Measurements from ENCODE around the gene ERCC8. TPM values are rescaled to one million over a fixed set of nuclear protein-coding genes. Genes with fewer than 3 reads are reported as not detected.

Gene ERCC8
- total and polyA plus RNA-seq, 10 of the 15 experiments (the other 5 are each of a cell fraction or from before 2014, with no cell fraction given): 10.4 to 31.2 (median 16.4) TPM

- TF ChIP-seq, protein P1, sequence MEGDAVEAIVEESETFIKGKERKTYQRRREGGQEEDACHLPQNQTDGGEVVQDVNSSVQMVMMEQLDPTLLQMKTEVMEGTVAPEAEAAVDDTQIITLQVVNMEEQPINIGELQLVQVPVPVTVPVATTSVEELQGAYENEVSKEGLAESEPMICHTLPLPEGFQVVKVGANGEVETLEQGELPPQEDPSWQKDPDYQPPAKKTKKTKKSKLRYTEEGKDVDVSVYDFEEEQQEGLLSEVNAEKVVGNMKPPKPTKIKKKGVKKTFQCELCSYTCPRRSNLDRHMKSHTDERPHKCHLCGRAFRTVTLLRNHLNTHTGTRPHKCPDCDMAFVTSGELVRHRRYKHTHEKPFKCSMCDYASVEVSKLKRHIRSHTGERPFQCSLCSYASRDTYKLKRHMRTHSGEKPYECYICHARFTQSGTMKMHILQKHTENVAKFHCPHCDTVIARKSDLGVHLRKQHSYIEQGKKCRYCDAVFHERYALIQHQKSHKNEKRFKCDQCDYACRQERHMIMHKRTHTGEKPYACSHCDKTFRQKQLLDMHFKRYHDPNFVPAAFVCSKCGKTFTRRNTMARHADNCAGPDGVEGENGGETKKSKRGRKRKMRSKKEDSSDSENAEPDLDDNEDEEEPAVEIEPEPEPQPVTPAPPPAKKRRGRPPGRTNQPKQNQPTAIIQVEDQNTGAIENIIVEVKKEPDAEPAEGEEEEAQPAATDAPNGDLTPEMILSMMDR (IDR thresholded peaks at IDR 0.05 in 2 of 3, conservative IDR thresholded peaks at IDR 0.05 in 1 of 3; ENCODE audit: control insufficient read depth in 2 of 3, extremely low read depth in 1 of 3, insufficient read depth in 1 of 3, low read depth in 3 of 3, low read length in 3 of 3): no peak
- TF ChIP-seq RAD51 (IDR thresholded peaks at IDR 0.05) (no peak; the same call in 1 of the 2 replicates), FOS (IDR thresholded peaks at IDR 0.05; ENCODE audit: borderline replicate concordance, extremely low read depth, insufficient read length) (no peak), SMAD5 (IDR thresholded peaks at IDR 0.05; ENCODE audit: low read depth) (no peak), KAT2A (conservative IDR thresholded peaks at IDR 0.05; ENCODE audit: control insufficient read depth, low read depth, low read length) (no peak), HDAC2 (IDR thresholded peaks at IDR 0.05) (no peak), MAX (IDR thresholded peaks at IDR 0.05; ENCODE audit: low read depth, low read length) (no peak), EP300 (IDR thresholded peaks at IDR 0.05; ENCODE audit: borderline replicate concordance in 1 of 2, control insufficient read depth in 1 of 2, low read depth in 2 of 2, low read length in 2 of 2) (peak; percentile 59 to 94; a peak in 3 of 4 replicates), CHD2 (IDR thresholded peaks at IDR 0.05; ENCODE audit: borderline replicate concordance, low read depth, low read length) (peak; percentile 26; the same call in 1 of the 2 replicates), MEF2A (IDR thresholded peaks at IDR 0.05; ENCODE audit: insufficient read depth, low read depth, low read length) (peak; percentile 82; the same call in 1 of the 2 replicates), JUND (IDR thresholded peaks at IDR 0.05; ENCODE audit: low read depth, low read length) (peak; percentile 93), RCOR1 (conservative IDR thresholded peaks at IDR 0.05; ENCODE audit: low read depth, low read length) (0 out of 2 replicates have a peak, but pooled peaks have one; percentile 63), RUNX3 (IDR thresholded peaks at IDR 0.05; ENCODE audit: low read length) (peak; percentile 66), PKNOX1 (IDR thresholded peaks at IDR 0.05) (peak; percentile 57), TBL1XR1 (IDR thresholded peaks at IDR 0.05; ENCODE audit: low read depth, low read length) (peak; percentile 64; the same call in 1 of the 2 replicates), PAX8 (IDR thresholded peaks at IDR 0.05) (no peak), NR2F1 (conservative IDR thresholded peaks at IDR 0.05) (peak; percentile 57), BHLHE40 (IDR thresholded peaks at IDR 0.05; ENCODE audit: borderline replicate concordance in 1 of 2, low read depth in 2 of 2, low read length in 1 of 2) (no peak; a peak in 1 of 4 replicates), NFIC (IDR thresholded peaks at IDR 0.05; ENCODE audit: low read depth, low read length) (peak; percentile 88), CBX5 (IDR thresholded peaks at IDR 0.05; ENCODE audit: low read depth) (0 out of 2 replicates have a peak, but pooled peaks have one; percentile 43)
- TF ChIP-seq, protein P2, sequence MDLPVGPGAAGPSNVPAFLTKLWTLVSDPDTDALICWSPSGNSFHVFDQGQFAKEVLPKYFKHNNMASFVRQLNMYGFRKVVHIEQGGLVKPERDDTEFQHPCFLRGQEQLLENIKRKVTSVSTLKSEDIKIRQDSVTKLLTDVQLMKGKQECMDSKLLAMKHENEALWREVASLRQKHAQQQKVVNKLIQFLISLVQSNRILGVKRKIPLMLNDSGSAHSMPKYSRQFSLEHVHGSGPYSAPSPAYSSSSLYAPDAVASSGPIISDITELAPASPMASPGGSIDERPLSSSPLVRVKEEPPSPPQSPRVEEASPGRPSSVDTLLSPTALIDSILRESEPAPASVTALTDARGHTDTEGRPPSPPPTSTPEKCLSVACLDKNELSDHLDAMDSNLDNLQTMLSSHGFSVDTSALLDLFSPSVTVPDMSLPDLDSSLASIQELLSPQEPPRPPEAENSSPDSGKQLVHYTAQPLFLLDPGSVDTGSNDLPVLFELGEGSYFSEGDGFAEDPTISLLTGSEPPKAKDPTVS (IDR thresholded peaks at IDR 0.05; ENCODE audit: low read depth, low read length): no peak
- TF ChIP-seq, protein P3, sequence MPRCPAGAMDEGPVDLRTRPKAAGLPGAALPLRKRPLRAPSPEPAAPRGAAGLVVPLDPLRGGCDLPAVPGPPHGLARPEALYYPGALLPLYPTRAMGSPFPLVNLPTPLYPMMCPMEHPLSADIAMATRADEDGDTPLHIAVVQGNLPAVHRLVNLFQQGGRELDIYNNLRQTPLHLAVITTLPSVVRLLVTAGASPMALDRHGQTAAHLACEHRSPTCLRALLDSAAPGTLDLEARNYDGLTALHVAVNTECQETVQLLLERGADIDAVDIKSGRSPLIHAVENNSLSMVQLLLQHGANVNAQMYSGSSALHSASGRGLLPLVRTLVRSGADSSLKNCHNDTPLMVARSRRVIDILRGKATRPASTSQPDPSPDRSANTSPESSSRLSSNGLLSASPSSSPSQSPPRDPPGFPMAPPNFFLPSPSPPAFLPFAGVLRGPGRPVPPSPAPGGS (IDR thresholded peaks at IDR 0.05; ENCODE audit: borderline replicate concordance, insufficient read depth, low read depth, low read length, poor library complexity, severe bottlenecking): peak; percentile 34
These were observed 118.2 kb downstream of the ERCC8 start (continued) for GRCh38 chr5:60826653-60827052.
